ENCODE results near the gene RETREG2. TPM values are rescaled to one million over a fixed set of nuclear protein-coding genes. Genes with fewer than 3 reads are reported as not detected.

Gene RETREG2
- total RNA-seq, 2 donors from 2014 or later: 41.9 to 43.6 TPM

- H3K4me3 ChIP-seq: no peak overlapping the region
- peaks cover 20% of the 10 kb centered on the region for H3K4me1 ChIP-seq
- no peaks in the 10 kb centered on the region for H3K9me3 ChIP-seq
- ATAC-seq: peak; percentile 66
- H3K36me3 ChIP-seq (replicated peaks in 1 of 2; ENCODE audit: insufficient read depth in 1 of 2, low read depth in 2 of 2): peaks cover 0 to 11% of the 10 kb centered on the region in 2 donors
- WGBS, 2 donors: 17 to 43% methylated on average over 3 to 6 of the region's 6 CpGs
- H3K27me3 ChIP-seq: no peaks in the 10 kb centered on the region
- TF ChIP-seq, protein P1, sequence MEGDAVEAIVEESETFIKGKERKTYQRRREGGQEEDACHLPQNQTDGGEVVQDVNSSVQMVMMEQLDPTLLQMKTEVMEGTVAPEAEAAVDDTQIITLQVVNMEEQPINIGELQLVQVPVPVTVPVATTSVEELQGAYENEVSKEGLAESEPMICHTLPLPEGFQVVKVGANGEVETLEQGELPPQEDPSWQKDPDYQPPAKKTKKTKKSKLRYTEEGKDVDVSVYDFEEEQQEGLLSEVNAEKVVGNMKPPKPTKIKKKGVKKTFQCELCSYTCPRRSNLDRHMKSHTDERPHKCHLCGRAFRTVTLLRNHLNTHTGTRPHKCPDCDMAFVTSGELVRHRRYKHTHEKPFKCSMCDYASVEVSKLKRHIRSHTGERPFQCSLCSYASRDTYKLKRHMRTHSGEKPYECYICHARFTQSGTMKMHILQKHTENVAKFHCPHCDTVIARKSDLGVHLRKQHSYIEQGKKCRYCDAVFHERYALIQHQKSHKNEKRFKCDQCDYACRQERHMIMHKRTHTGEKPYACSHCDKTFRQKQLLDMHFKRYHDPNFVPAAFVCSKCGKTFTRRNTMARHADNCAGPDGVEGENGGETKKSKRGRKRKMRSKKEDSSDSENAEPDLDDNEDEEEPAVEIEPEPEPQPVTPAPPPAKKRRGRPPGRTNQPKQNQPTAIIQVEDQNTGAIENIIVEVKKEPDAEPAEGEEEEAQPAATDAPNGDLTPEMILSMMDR (IDR thresholded peaks at IDR 0.05): peak; percentile 51 to 70 (median 64)
- no peak for TF ChIP-seq POLR2A (IDR thresholded peaks at IDR 0.05)
- peak overlapping the region in 1 of 4 donors; percentile 32 for H3K27ac ChIP-seq
- peak; percentile 31 to 63 (median 48) for DNase-seq
- intact Hi-C loops (cut with DNase I): loop anchor here (5.0 to 10.0 kb wide), 2 partner anchors 54 to 116 kb away; partner anchors contain the start of genes ANKZF1 and ATG9A
Measured at GRCh38 chr2:219171231-219171651, 6.8 kb upstream of the RETREG2 start.

- Histone ChIP-seq H3K27me3 (no peaks in the 10 kb centered on the region), H3K4me3 (no peak overlapping the region), H3K4me1 (peaks cover 20% of the 10 kb centered on the region), H3K36me3 (replicated peaks in 1 of 2; ENCODE audit: insufficient read depth in 1 of 2, low read depth in 2 of 2) (peaks cover 0 to 11% of the 10 kb centered on the region in 2 donors), H3K27ac (no peak overlapping the region), H3K9me3 (no peaks in the 10 kb centered on the region)
- DNase-seq: no peak
- intact Hi-C loops (cut with DNase I): loop anchor here (5.0 to 10.0 kb wide), 2 partner anchors 52 to 115 kb away; partner anchors contain the start of genes ANKZF1 and ATG9A
- 77 to 88% methylated on average over 13 to 15 of the region's 16 CpGs for WGBS, 2 donors
- TF ChIP-seq POLR2A (IDR thresholded peaks at IDR 0.05): no peak
- TF ChIP-seq, protein P1 (IDR thresholded peaks at IDR 0.05): no peak
- ATAC-seq: no peak
Measured at GRCh38 chr2:219172231-219173154, 5.6 kb upstream of the RETREG2 start.

GRCh38 chr2:219173176-219173575 lies 4.9 kb upstream of the RETREG2 start:
- H3K36me3 ChIP-seq (replicated peaks in 1 of 2; ENCODE audit: insufficient read depth in 1 of 2, low read depth in 2 of 2): peaks cover 0 to 11% of the 10 kb centered on the region in 2 donors
- no peak for ATAC-seq
- no peak for DNase-seq
- no peaks in the 10 kb centered on the region for H3K9me3 ChIP-seq
- H3K27me3 ChIP-seq: no peaks in the 10 kb centered on the region
- TF ChIP-seq, protein P1 (IDR thresholded peaks at IDR 0.05): no peak
- no peak for TF ChIP-seq POLR2A (IDR thresholded peaks at IDR 0.05)
- no peak overlapping the region for H3K27ac ChIP-seq
- 84 to 91% methylated on average over 6 of the region's 6 CpGs for WGBS, 2 donors
- H3K4me1 ChIP-seq: peaks cover 20% of the 10 kb centered on the region
- intact Hi-C loops (cut with DNase I): loop anchor here (5.0 to 10.0 kb wide), 2 partner anchors 52 to 114 kb away; partner anchors contain the start of genes ANKZF1 and ATG9A
- H3K4me3 ChIP-seq: no peak overlapping the region

- TF ChIP-seq, protein P1 (IDR thresholded peaks at IDR 0.05): no peak
- no peak for TF ChIP-seq POLR2A (IDR thresholded peaks at IDR 0.05)
- WGBS, 2 donors: 76% methylated on average over 3 of the region's 3 CpGs
- Histone ChIP-seq H3K4me1 (peaks cover 25% of the 10 kb centered on the region), H3K27ac (no peak overlapping the region), H3K9me3 (no peaks in the 10 kb centered on the region), H3K27me3 (no peaks in the 10 kb centered on the region), H3K36me3 (replicated peaks in 1 of 2; ENCODE audit: insufficient read depth in 1 of 2, low read depth in 2 of 2) (peaks cover 0 to 11% of the 10 kb centered on the region in 2 donors), H3K4me3 (no peak overlapping the region)
- DNase-seq: no peak
- ATAC-seq: no peak
- intact Hi-C loops (cut with DNase I): loop anchor here (5.0 to 10.0 kb wide), 2 partner anchors 51 to 113 kb away; partner anchors contain the start of genes ANKZF1 and ATG9A
Measured at GRCh38 chr2:219174146-219174545, 3.9 kb upstream of the RETREG2 start.

Data from body of pancreas (tissue), 4 donors.